IMR-90 (cell line): ENCODE measurements around the gene SSH2. TPM values are rescaled to one million over a fixed set of nuclear protein-coding genes. Genes with fewer than 3 reads are reported as not detected.

Experiments used
- ATAC-seq: fragments of 200-7000 bp; cut with Tn5 transposase; 2 replicates; pipeline ENCODE4 v1.9.1; 2020; ENCODE audit warnings: low read depth, mild to moderate bottlenecking, moderate library complexity
- BruUV-seq: library from RNA; stranded (reverse); fragments of 400-500 nt; replicated peaks from 2 replicates; lab custom pipeline; 2021; lab: Mats Ljungman, UMichigan
- CTCF ChIA-PET: fragments of 300-600 bp; formaldehyde crosslinking; extraction: SDS; loops from one replicate; lab custom pipeline; 2021; ENCODE audit warnings: antibody characterized with exemption; lab: Yijun Ruan, JAX
- POLR2A ChIA-PET: fragments of 300-600 bp; sonication (Branson Sonifier 250); formaldehyde crosslinking; loops from one replicate; lab custom pipeline; 2022; ENCODE audit warnings: antibody characterized with exemption; ENCODE audit not compliant: unreplicated experiment; lab: Charles Lee
- DNase-seq: peaks from one replicate; pipeline ENCODE4 v3.0.0; 2013
- H2AFZ ChIP-seq: replicated peaks from 2 replicates; pipeline ENCODE3; 2013; ENCODE audit warnings: low read length, mild to moderate bottlenecking; ENCODE audit not compliant: poor library complexity
- H2AK5ac ChIP-seq: 2 replicates; pipeline ENCODE4 v1.6.1; 2013; ENCODE audit warnings: low read depth, low read length, inconsistent platforms
- H2AK9ac ChIP-seq: replicated peaks from 2 replicates; pipeline ENCODE3; 2013; ENCODE audit warnings: mild to moderate bottlenecking, low read depth, low read length, moderate library complexity; ENCODE audit not compliant: poor library complexity
- H2BK120ac ChIP-seq: 2 replicates; pipeline ENCODE4 v1.6.1; 2013; ENCODE audit warnings: low read depth, low read length, inconsistent platforms
- H2BK15ac ChIP-seq: 3 replicates; pipeline ENCODE4 v1.6.1; 2013; ENCODE audit warnings: low read depth, low read length, inconsistent platforms
- H2BK20ac ChIP-seq: 2 replicates; pipeline ENCODE4 v1.6.1; 2013; ENCODE audit warnings: low read depth, mild to moderate bottlenecking, inconsistent platforms, low read length, moderate library complexity
- H2BK5ac ChIP-seq: 2 replicates; pipeline ENCODE4 v1.6.1; 2013; ENCODE audit warnings: mild to moderate bottlenecking, low read depth, low read length, inconsistent platforms; ENCODE audit not compliant: poor library complexity, severe bottlenecking
- H3K14ac ChIP-seq: replicated peaks from 2 replicates; pipeline ENCODE4 v1.6.1; 2013; ENCODE audit warnings: low read depth, low read length, inconsistent platforms
- H3K18ac ChIP-seq: 2 replicates; pipeline ENCODE4 v1.6.1; 2013; ENCODE audit warnings: low read depth, low read length, control low read depth
- H3K23ac ChIP-seq: 2 replicates; pipeline ENCODE4 v1.6.1; 2013; ENCODE audit warnings: low read depth, low read length, inconsistent platforms
- H3K27ac ChIP-seq: 2 replicates; pipeline ENCODE4 v1.5.1; 2013; ENCODE audit warnings: mild to moderate bottlenecking, control low read depth, low read length; ENCODE audit not compliant: insufficient read depth
- H3K27me3 ChIP-seq: 2 replicates; pipeline ENCODE4 v1.6.1; 2013; ENCODE audit warnings: low read length; ENCODE audit not compliant: control insufficient read depth, insufficient read depth
- H3K36me3 ChIP-seq: 2 replicates; pipeline ENCODE4 v1.6.1; 2013; ENCODE audit warnings: low read length, mixed read lengths; ENCODE audit not compliant: control insufficient read depth, insufficient read depth
- H3K4ac ChIP-seq: 2 replicates; pipeline ENCODE4 v1.6.1; 2013; ENCODE audit warnings: low read depth, low read length, inconsistent platforms
- H3K4me1 ChIP-seq: 2 replicates; pipeline ENCODE4 v1.6.1; 2013; ENCODE audit warnings: low read length, mixed read lengths; ENCODE audit not compliant: control insufficient read depth, insufficient read depth
- H3K4me2 ChIP-seq: 2 replicates; pipeline ENCODE4 v1.6.1; 2013; ENCODE audit warnings: low read depth, mild to moderate bottlenecking, control low read depth, low read length, moderate library complexity
- H3K4me3 ChIP-seq: 2 replicates; pipeline ENCODE4 v1.5.1; 2013; ENCODE audit warnings: low read depth, mild to moderate bottlenecking, control low read depth, low read length, moderate library complexity; ENCODE audit not compliant: insufficient read depth
- H3K56ac ChIP-seq: 2 replicates; pipeline ENCODE4 v1.6.1; 2013; ENCODE audit warnings: low read length, inconsistent platforms; ENCODE audit not compliant: insufficient read depth; ENCODE audit errors: extremely low read depth
- H3K79me1 ChIP-seq, 2 experiments: 2 replicates each; pipeline ENCODE4 v1.6.1; 2013; ENCODE audit warnings: low read length in 2 of 2, inconsistent platforms in 1 of 2, low read depth in 1 of 2
- H3K9ac ChIP-seq: 2 replicates; pipeline ENCODE4 v1.6.1; 2013; ENCODE audit warnings: low read depth, low read length, control low read depth
- H3K9me1 ChIP-seq: 2 replicates; pipeline ENCODE4 v1.6.1; 2013; ENCODE audit warnings: low read length, inconsistent platforms; ENCODE audit not compliant: insufficient read depth
- H3K9me3 ChIP-seq: 2 replicates; pipeline ENCODE4 v1.6.1; 2013; ENCODE audit warnings: low read length; ENCODE audit not compliant: control insufficient read depth, insufficient read depth
- H4K20me1 ChIP-seq: 2 replicates; pipeline ENCODE4 v1.6.1; 2013; ENCODE audit warnings: low read length, inconsistent platforms; ENCODE audit not compliant: insufficient read depth
- H4K5ac ChIP-seq: 2 replicates; pipeline ENCODE4 v1.6.1; 2013; ENCODE audit warnings: mild to moderate bottlenecking, low read depth, low read length, control low read depth
- H4K8ac ChIP-seq, 2 experiments: 2 replicates each; pipeline ENCODE4 v1.6.1; 2013; ENCODE audit warnings: low read depth in 2 of 2, low read length in 2 of 2, control low read depth in 1 of 2, inconsistent platforms in 1 of 2
- H4K91ac ChIP-seq: 2 replicates; pipeline ENCODE4 v1.6.1; 2013; ENCODE audit warnings: low read depth, low read length, inconsistent platforms; ENCODE audit not compliant: insufficient read depth
- BHLHE40 ChIP-seq: fragments of 150-350 bp; IDR thresholded peaks from 2 replicates; pipeline ENCODE4 v1.6.1; 2016; ENCODE audit warnings: mild to moderate bottlenecking, low read depth, low read length
- CEBPB ChIP-seq: IDR thresholded peaks from 2 replicates; pipeline ENCODE4 v1.6.1; 2012; ENCODE audit warnings: low read depth, low read length, improper control_type of control experiment
- CHD1 ChIP-seq: IDR thresholded peaks from 2 replicates; pipeline ENCODE4 v1.6.1; 2012; ENCODE audit warnings: low read depth, low read length, improper control_type of control experiment
- FOS ChIP-seq: fragments of 150-350 bp; IDR thresholded peaks from 2 replicates; pipeline ENCODE4 v1.6.1; 2016; ENCODE audit warnings: low read depth, low read length
- MAZ ChIP-seq: IDR thresholded peaks from 2 replicates; pipeline ENCODE4 v1.6.1; 2012; ENCODE audit warnings: low read depth, mild to moderate bottlenecking, low read length, improper control_type of control experiment, moderate library complexity, borderline replicate concordance
- MXI1 ChIP-seq: IDR thresholded peaks from 2 replicates; pipeline ENCODE4 v1.6.1; 2012; ENCODE audit warnings: low read depth, mild to moderate bottlenecking, low read length, moderate library complexity, borderline replicate concordance
- NFE2L2 ChIP-seq: fragments of 150-350 bp; IDR thresholded peaks from 2 replicates; pipeline ENCODE4 v1.6.1; 2016; ENCODE audit warnings: low read depth, mild to moderate bottlenecking, low read length
- POLR2A ChIP-seq: IDR thresholded peaks from 2 replicates; pipeline ENCODE4 v1.6.1; 2012; ENCODE audit warnings: mild to moderate bottlenecking, low read depth, low read length
- RAD21 ChIP-seq: IDR thresholded peaks from 2 replicates; pipeline ENCODE4 v1.6.1; 2012; ENCODE audit warnings: low read length, improper control_type of control experiment
- RCOR1 ChIP-seq: IDR thresholded peaks from 2 replicates; pipeline ENCODE4 v1.6.1; 2012; ENCODE audit warnings: mild to moderate bottlenecking, low read length, improper control_type of control experiment; ENCODE audit not compliant: insufficient replicate concordance
- RFX5 ChIP-seq: IDR thresholded peaks from 2 replicates; pipeline ENCODE4 v1.8.0; 2012; ENCODE audit warnings: low read depth, mild to moderate bottlenecking, low read length, moderate library complexity
- SMC3 ChIP-seq: fragments of 150-350 bp; IDR thresholded peaks from 2 replicates; pipeline ENCODE4 v1.6.1; 2016; ENCODE audit warnings: low read depth, mild to moderate bottlenecking, antibody characterized with exemption, low read length, moderate library complexity
- WGBS, 2 experiments: methylation state at CpG; one replicate each; pipeline versions ENCODE4 v1.1.5 to v1.1.7; 2013; ENCODE audit warnings: missing lambda C conversion rate in 2 of 2; ENCODE audit not compliant: insufficient read length in 1 of 2; ENCODE audit errors: extremely low coverage in 2 of 2; 5-methylcytosine and 5-hydroxymethylcytosine counted together
- dilution Hi-C: fragments of 300-500 bp; cut with HindIII; formaldehyde crosslinking; loops from one replicate; pipeline ENCODE4 v1.14.3; 2018; ENCODE audit warnings: low sequenced_read_pairs; ENCODE audit not compliant: unreplicated experiment
- in situ Hi-C: fragments of 300-500 bp; cut with MboI; formaldehyde crosslinking; loops from 3 replicates; pipeline ENCODE4 v1.14.3; 2019; ENCODE audit warnings: low sequenced_read_pairs, inconsistent platforms, mixed read lengths
- intact Hi-C: fragments of 100-400 bp; cut with micrococcal nuclease; formaldehyde crosslinking; loops from 2 replicates; pipeline ENCODE4 v1.10.0; 2022
- polyA plus RNA-seq, 3 experiments: library from polyadenylated mRNA; depleted of rRNA; stranded (reverse); fragments of >200 nt; gene quantifications; 2 replicates each; pipeline ENCODE4 v1.2.3, GENCODE V29; 2012; ENCODE audit warnings: low replicate concordance in 1 of 3
- total RNA-seq: library from RNA; depleted of rRNA; stranded (reverse); fragments of >200 nt; gene quantifications from 2 replicates; pipeline ENCODE4 v1.2.3, GENCODE V29; 2012
- TF ChIP-seq, protein P1 (sequence below): conservative IDR thresholded peaks from 2 replicates; pipeline ENCODE4 v1.5.1; 2012; ENCODE audit warnings: mild to moderate bottlenecking, low read depth, low read length, improper control_type of control experiment
- TF ChIP-seq, protein P2 (sequence below): fragments of 150-350 bp; IDR thresholded peaks from 2 replicates; pipeline ENCODE4 v1.6.1; 2017; ENCODE audit warnings: mild to moderate bottlenecking, antibody characterized with exemption, low read length, low read depth

SSH2 gene
- total and polyA plus RNA-seq, 2 of the 4 experiments (the other 2 are of a cell fraction) = 9.3 TPM

DNA sequence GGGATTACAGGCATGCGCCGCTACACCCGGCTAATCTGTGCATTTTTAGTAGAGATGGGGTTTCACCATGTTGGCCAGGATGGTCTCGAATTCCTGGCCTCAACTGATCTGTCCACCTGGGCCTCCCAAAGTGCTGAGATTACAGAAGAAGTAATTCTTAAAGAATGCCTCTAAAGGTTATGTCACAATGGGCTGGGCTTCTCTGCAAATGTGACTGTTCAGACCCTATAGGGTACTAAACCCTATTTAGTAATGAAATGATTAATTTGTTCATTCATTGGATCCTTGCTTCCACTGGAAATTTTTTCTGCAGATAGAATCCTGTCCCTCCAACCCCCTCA, 198.5 kb downstream of the SSH2 start:
- H3K9ac ChIP-seq = no peak overlapping the region
- CTCF ChIA-PET = no interaction called here
- H2AFZ ChIP-seq = no peak overlapping the region
- H4K91ac ChIP-seq = no peak overlapping the region
- H3K4me1 ChIP-seq = peaks cover 28% of the 10 kb centered on the region
- H3K14ac ChIP-seq = no peak overlapping the region
- H4K20me1 ChIP-seq = peaks cover 6% of the 10 kb centered on the region; the same call in 1 of the 2 replicates
- H3K79me1 ChIP-seq = peaks cover 0 to 14% of the 10 kb centered on the region in 2 experiments; a peak in 3 of 4 replicates
- H2AK5ac ChIP-seq = no peak overlapping the region
- H3K23ac ChIP-seq = no peak overlapping the region
- dilution Hi-C loops = no loop called here
- BruUV-seq = no TSS peak
- TF ChIP-seq CHD1 = no peak
- TF ChIP-seq NFE2L2 = no peak
- TF ChIP-seq, protein P1, sequence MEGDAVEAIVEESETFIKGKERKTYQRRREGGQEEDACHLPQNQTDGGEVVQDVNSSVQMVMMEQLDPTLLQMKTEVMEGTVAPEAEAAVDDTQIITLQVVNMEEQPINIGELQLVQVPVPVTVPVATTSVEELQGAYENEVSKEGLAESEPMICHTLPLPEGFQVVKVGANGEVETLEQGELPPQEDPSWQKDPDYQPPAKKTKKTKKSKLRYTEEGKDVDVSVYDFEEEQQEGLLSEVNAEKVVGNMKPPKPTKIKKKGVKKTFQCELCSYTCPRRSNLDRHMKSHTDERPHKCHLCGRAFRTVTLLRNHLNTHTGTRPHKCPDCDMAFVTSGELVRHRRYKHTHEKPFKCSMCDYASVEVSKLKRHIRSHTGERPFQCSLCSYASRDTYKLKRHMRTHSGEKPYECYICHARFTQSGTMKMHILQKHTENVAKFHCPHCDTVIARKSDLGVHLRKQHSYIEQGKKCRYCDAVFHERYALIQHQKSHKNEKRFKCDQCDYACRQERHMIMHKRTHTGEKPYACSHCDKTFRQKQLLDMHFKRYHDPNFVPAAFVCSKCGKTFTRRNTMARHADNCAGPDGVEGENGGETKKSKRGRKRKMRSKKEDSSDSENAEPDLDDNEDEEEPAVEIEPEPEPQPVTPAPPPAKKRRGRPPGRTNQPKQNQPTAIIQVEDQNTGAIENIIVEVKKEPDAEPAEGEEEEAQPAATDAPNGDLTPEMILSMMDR = no peak
- TF ChIP-seq FOS = no peak
- no peak for TF ChIP-seq SMC3
- no peak for TF ChIP-seq MAZ
- TF ChIP-seq RFX5 = no peak
- TF ChIP-seq, protein P2, sequence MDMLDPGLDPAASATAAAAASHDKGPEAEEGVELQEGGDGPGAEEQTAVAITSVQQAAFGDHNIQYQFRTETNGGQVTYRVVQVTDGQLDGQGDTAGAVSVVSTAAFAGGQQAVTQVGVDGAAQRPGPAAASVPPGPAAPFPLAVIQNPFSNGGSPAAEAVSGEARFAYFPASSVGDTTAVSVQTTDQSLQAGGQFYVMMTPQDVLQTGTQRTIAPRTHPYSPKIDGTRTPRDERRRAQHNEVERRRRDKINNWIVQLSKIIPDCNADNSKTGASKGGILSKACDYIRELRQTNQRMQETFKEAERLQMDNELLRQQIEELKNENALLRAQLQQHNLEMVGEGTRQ = no peak
- TF ChIP-seq POLR2A = no peak
- TF ChIP-seq RCOR1 = no peak
- no peak for TF ChIP-seq BHLHE40
- no peak for TF ChIP-seq CEBPB
- TF ChIP-seq RAD21 = no peak
- no peak for TF ChIP-seq MXI1
- H2BK5ac ChIP-seq = no peak overlapping the region
- POLR2A ChIA-PET = no interaction called here
- no peaks in the 10 kb centered on the region for H3K27me3 ChIP-seq
- no CpG with 5 or more reads among the region's 4 CpGs for WGBS, 2 experiments
- H2BK20ac ChIP-seq = no peak overlapping the region
- no peak overlapping the region for H3K56ac ChIP-seq
- H3K36me3 ChIP-seq = no peaks in the 10 kb centered on the region; the same call in 1 of the 2 replicates
- H3K4me3 ChIP-seq = no peak overlapping the region
- intact Hi-C loops = no loop called here
- H2AK9ac ChIP-seq = no peak overlapping the region
- peaks cover 11% of the 10 kb centered on the region; the same call in 1 of the 2 replicates for H3K9me1 ChIP-seq
- H3K18ac ChIP-seq = peak overlapping the region; percentile 72
- no peak overlapping the region for H2BK15ac ChIP-seq
- in situ Hi-C loops = no loop called here
- no peak overlapping the region for H3K27ac ChIP-seq
- no peak overlapping the region for H4K5ac ChIP-seq
- no peak overlapping the region for H4K8ac ChIP-seq
- H3K9me3 ChIP-seq = no peaks in the 10 kb centered on the region
- ATAC-seq (no peak), DNase-seq (no peak)
- no peak overlapping the region for H3K4me2 ChIP-seq
- H3K4ac ChIP-seq = 0 out of 2 replicates have a peak overlapping the region, but pooled peaks have one; percentile 25
- H2BK120ac ChIP-seq = no peak overlapping the region; the same call in 1 of the 2 replicates
